ENCODE measurements around the gene PRLR. TPM values are rescaled to one million over a fixed set of nuclear protein-coding genes. Genes with fewer than 3 reads are reported as not detected.
"Not testable (repeated sequence)": the region's sequence is repeated elsewhere in the genome, so short reads cannot be mapped to it uniquely, and the experiment has no call there.

PRLR gene
- total RNA-seq, 1 donor from 2014 or later: 7.6 TPM

DNA sequence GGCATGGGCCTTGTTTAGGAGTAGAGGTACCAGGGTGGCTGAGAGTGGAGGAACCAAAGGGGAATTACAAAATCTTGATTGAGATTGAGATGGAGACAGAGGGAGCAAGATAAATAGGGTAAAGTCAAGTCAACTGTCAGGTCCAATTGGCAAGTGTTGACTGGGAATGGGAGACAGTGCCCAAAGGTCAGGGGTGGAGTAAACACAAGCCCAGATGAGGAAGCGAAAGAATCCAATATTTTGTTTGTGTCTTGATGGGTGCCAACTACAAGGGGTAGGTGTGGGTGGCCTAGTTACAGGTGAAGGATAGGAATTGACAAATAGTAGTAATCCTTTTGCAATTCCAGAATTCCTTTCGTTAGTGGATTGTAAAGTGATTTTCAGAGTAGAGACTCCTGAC lies 107.5 kb downstream of the PRLR start:
- no peak for ATAC-seq

DNA sequence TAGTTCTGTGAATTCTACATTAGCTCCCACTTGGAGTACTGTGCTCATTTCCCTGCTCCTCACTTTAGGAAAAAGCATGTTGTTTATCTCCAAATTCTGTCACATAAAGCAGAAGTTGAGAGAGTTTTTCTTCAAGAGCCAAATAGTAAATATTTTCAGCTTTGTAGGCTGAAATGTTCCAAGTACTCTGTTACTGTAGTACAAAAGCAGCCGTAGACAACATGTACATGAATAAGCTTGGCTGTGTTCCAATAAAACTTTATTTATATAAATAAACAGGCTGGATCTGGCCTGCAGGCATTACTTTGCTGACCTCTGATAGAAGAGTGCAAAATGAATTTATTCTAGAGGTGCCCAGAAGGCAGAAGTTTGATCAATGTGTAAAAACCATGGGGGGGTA lies 109.6 kb downstream of the PRLR start:
- no peak for ATAC-seq

GRCh38 chr5:35117967-35118366 lies 112.3 kb downstream of the PRLR start:
- no peak for ATAC-seq

DNA sequence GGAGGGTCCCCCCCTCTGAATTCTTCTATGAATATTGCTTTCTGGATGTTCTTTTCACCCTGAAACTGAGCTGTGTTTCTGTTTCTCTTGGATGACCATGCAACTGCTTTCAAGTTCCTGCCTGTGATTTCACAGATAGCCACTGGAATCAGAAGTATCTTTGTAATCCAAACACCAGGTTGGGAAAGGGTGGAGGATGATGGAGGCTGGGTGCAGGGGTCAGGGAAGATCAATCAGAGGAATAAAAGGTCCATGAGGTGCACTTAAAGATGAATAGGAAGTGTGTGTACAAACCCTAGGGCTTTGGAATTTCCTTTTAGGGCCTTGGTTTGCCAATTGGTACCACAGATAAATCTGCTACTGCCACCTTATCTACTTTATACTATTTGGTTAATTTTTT lies 114.4 kb downstream of the PRLR start:
- ATAC-seq: no peak

GRCh38 chr5:35114698-35115097 lies 115.6 kb downstream of the PRLR start:
- no peak for ATAC-seq

GRCh38 chr5:35112300-35112699 lies 118.0 kb downstream of the PRLR start:
- no peak for ATAC-seq

- not testable (repeated sequence) for ATAC-seq
These were observed 125.7 kb downstream of the PRLR start for GRCh38 chr5:35104550-35104949.

DNA sequence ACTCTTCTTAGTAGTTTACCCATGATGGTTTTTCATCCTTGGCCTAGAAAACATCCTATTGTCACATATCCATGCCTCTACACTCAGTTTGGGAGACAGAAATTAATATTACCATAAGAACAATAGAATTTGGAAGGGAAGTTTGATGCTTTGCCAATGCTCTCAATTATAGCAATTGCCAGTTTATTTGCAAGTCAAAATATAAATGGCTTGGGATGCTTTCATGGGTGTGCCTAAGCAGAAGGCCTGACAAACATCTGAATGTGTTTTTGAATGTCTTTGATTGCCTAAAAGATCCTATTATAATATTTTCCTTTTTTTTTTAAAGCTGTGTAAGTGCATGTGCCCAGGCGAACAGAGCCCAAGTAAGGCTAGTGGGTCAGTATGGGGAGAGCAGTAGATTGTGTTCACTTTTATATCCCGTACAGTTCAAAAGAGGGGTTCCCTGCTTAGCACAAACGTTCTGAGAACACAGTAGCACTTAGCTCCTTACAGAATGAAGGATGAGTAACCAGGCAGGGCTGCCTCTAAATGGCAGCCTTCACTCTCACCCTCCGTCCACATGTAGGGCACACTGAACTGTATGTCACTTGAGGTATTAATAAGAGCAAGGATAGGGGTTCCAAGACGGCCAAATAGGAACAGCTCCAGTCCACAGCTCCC lies 126.5 kb downstream of the PRLR start:
- ATAC-seq: no peak

- ATAC-seq: not testable (repeated sequence)
These were observed 128.6 kb downstream of the PRLR start for GRCh38 chr5:35101720-35102119.

DNA sequence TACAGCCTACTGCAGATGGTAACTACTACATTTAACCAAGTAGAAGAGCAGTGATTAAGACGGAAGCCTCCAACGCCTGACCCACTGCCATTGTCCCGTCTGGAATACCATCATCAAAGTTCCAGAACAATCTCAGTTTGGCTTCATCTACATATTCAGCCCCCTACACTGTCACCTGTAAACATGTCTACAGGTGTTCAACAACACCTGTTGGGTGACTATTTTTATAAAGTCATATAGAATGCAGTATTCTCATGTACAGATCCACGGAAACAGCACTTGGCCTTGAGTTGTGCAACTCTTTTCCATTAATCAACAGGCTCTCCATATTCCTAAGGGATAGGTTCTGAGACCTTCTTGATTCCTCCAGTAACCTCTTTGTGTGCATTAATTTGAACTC lies 129.3 kb downstream of the PRLR start:
- ATAC-seq: no peak

DNA sequence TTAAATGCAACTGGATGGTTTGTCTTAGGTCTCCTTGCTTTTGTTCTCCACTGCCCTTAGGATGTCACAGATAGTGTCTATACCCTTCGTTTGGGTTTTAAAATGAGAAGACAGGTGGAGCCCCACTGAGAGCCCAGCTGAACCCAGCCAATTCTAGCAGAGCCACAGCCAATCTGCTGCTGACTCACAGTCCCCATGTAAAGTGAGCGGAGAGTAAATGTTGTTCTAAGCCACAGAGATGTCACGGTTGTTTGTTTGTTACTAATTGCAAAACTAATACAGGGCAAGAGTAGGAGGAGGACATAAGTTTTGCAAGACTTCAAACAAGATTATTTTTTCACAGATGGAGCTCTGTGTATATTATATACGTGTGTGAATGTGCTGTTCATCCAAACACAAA lies 132.1 kb downstream of the PRLR start:
- no peak for ATAC-seq

GRCh38 chr5:35096932-35097331 lies 133.4 kb downstream of the PRLR start:
- ATAC-seq: no peak

- ATAC-seq: no peak
These were observed 134.1 kb downstream of the PRLR start for GRCh38 chr5:35096216-35096615.

DNA sequence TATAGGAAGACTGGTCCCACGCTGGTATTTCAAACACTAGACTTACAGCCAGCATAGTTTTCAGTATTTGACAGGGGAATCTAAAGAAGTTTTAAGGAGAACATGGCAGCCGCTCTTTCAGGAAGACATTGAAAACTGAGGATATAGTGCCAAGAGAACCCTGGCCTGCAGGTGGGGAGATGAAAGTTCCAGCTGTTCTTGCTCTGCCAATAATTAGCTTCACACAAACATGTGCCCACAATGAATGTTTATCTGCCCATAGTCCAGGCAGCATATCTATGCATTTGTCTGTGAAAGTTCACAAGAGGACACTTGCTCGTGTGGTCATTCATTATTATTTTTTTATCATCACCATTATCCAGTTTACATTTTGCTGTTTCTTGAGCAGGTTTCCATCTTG lies 134.9 kb downstream of the PRLR start:
- no peak for ATAC-seq

GRCh38 chr5:35094948-35095347 lies 135.3 kb downstream of the PRLR start:
- ATAC-seq: no peak

- ATAC-seq: no peak
These were observed 137.6 kb downstream of the PRLR start for GRCh38 chr5:35092703-35093102.

DNA sequence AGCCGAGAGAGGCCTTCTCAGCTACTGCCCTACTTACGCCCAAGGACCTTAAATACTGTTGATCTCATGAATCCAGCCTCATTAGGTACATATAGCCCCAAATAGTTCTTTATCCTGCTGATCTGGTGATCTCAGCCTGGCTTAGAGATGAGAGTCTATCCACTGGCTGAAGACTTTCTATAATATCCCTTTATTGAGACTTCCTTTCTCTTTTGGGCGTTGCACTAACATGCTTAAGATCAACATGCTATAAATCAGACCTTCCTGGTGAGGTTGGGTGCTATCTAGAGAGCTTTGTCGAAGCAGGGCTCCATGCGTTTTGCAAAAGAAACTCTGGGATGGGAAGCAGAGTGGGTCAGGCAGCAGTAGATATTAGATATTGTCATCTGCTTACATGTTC lies 138.6 kb downstream of the PRLR start:
- ATAC-seq: no peak

DNA sequence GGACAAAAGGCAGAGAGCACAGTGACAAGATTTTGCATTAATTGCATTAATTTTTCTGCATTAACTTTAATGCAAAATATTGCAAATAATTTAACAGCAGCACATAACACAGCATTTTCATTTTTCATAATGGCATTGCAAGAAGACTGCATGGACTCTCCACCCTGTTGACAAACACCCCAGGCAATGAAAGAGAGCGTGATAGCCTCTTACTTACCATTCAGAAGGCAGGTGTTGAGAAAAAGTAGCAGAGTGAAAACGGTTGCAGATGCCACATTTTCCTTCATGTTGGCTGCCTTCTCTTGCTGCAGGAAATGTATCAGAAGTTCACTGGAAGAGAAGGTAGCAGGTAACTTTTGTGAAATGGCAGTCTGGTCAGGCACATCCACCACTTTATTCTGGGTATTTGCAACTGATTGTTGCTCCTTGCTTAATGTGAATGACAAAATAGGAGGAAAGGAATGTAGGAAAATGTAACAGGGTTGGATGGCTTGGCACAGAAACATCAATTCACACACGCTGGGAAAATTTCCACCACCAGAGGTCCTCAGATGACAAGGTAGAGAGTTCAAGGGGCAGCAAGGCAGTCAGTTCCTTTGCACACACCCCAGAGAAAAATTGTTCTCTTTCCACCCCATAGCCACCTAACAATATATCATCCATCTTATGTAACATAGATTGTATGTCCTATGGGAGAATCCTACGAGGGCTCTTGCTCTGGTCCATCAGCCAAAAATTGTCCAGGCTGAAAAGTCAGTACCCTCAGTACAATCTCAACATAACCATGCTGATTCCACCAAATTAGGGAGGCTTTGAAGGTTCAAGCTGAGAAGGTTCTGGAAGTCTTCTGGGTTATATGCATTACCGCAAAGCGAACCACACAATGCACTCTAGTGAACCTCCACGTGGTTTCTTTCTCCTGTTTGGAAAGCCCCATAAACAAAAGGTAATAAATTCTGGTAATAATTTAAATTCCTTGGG lies 140.7 kb downstream of the PRLR start:
- ATAC-seq: peak; percentile 54

DNA sequence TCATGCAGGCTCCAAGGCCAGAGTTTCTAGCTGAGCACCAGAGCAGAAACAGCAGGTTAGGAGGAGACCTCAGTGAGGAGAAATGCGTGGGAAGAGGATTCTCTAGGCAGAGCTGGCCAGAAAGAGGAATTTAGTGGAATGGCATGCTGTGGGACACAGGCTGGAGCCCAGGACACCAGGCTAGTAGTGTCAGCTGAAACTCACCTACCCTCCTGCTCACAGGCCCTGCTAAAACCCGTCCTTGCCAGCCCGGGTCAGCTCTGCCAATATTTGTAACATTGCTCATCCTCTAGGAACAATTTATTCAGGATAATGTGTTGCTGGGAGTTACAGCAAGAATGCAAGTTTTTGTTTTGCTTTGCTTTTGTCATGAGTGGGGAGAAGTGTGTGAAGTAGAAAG lies 142.3 kb downstream of the PRLR start:
- no peak for ATAC-seq

DNA sequence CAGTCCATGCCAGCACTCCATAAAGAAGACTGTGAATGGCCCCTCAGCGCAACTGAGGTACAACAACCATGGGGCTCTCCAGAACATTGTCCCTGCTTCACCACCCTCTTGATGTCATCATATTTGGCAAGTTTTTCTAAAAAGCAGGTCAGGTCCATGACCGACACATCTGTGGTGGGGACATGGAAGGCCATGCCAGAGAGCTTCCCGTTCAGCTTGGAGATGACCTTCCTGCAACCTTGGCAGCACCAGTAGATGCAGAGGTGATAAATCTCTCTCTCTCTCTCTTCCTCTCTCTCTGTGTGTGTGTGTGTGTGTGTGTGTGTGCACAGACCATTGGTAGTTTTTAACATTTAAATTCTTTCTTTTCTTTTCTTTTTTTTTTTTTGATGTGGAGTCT lies 147.1 kb downstream of the PRLR start:
- ATAC-seq: no peak

GRCh38 chr5:35082530-35082929 lies 147.8 kb downstream of the PRLR start:
- no peak for ATAC-seq

DNA sequence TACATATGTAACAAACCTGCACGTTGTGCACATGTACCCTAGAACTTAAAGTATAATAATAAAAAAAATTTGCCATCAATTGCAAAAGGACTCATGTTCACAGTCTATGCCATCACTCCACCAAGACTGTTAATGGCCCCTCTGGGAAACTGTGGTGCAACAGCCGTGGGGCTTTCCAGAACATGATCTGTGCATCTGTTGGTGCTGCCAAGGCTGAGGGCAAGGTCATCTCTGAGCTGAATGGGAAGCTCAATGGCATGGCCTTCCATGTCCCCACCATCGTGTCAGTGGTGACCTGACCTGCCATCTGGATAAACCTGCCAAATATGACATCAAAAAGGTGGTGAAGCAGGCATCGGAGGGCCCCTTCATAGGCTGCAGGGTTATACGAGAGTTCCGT lies 149.2 kb downstream of the PRLR start:
- ATAC-seq: no peak

- no peak for ATAC-seq
These were observed 157.1 kb downstream of the PRLR start for GRCh38 chr5:35073160-35073559.

DNA sequence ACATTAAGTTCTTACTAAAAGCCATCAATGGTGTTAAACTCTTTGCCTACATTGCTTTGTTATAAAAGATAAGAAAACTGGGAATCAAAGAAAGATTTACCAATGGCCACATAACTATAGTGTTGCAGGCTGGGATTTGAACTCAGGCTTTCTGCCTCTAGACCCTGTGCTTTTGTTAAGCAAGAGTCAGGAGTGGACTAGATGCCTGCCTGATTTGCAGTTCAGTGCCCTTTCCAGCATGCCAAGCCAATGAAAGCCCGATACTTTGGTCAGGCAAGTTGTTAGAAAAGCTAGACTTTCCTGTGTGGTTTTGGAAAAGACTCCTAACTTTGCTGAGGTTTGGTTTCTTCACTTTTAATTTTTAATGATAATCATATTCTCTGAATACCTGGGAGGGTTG lies 161.1 kb downstream of the PRLR start:
- ATAC-seq: no peak
